ENCODE data around the gene APOC3. TPM values are rescaled to one million over a fixed set of nuclear protein-coding genes. Genes with fewer than 3 reads are reported as not detected.

APOC3 gene
- total and polyA plus RNA-seq, 9 of the 15 experiments (the other 6 are each of a cell fraction or from before 2014, with no cell fraction given), result 1.1 TPM; not detected in 8

GRCh38 chr11:116852261-116853031, 22.7 kb downstream of the APOC3 start (continued):
- TF ChIP-seq, protein P1, sequence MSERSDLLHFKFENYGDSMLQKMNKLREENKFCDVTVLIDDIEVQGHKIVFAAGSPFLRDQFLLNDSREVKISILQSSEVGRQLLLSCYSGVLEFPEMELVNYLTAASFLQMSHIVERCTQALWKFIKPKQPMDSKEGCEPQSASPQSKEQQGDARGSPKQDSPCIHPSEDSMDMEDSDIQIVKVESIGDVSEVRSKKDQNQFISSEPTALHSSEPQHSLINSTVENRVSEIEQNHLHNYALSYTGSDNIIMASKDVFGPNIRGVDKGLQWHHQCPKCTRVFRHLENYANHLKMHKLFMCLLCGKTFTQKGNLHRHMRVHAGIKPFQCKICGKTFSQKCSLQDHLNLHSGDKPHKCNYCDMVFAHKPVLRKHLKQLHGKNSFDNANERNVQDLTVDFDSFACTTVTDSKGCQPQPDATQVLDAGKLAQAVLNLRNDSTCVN (CRISPR knock-in tag; IDR thresholded peaks at IDR 0.05), result no peak
- TF ChIP-seq, protein P2, sequence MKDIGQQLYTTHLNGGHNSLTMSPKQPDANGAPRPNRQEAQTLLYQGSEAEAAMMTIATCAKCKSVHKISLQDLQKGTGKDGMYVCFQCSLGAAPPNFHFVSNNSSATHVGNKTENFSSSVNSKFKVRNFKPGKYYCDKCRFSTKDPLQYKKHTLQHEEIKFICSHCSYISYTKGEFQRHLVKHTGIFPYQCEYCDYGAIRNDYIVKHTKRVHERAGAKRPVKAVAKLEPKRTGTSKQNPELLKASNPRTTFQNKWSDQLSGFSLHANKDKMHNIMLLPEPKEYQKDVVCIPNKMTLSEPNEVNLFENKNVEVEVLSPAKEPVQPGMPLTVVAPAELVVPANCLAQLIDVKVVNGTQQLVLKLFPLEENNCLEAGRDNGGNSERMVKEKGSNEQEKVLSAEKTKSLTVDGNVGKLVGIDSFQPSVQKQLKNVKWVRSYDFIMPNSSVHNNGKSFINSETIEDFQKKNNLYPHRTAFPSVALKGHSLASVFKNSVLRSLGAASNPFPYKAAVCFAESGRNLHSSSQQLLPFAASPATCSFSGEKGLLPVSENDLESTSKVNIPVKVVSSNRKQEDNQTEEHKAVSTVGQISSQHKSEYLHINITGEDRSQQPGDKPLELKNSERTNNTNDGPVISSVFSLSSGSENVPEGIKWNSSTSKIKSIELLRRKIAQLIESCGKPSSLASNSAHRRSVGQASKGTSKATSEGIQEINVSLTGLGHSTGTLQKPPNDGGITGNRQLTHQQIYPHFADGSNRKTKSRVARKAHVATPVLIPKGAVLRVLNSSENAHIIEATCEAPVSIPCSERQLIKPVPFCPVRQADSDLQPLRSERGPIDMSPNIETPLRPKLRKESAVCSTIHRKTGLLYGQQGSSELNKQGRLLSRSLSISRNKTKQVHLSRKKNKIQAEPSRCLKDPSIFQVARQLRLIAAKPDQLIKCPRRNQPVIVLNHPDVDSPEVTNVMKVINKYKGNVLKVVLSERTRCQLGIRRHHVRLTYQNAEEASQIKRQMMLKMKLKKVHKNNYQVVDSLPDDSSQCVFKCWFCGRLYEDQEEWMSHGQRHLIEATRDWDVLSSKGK (CRISPR knock-in tag; IDR thresholded peaks at IDR 0.05), result no peak
- TF ChIP-seq ZNF395 (CRISPR knock-in tag; IDR thresholded peaks at IDR 0.05) (no peak), TRIM24 (IDR thresholded peaks at IDR 0.05) (no peak), ZBTB17 (CRISPR knock-in tag; IDR thresholded peaks at IDR 0.05) (no peak), MECOM (CRISPR knock-in tag; IDR thresholded peaks at IDR 0.05) (no peak), CREB5 (CRISPR knock-in tag; IDR thresholded peaks at IDR 0.05) (no peak), ZNF584 (CRISPR knock-in tag; IDR thresholded peaks at IDR 0.05; ENCODE audit: low read depth) (no peak), CXXC5 (CRISPR knock-in tag; IDR thresholded peaks at IDR 0.05) (no peak), MCM7 (IDR thresholded peaks at IDR 0.05) (no peak), RNF2 (IDR thresholded peaks at IDR 0.05) (no peak), C11orf30 (IDR thresholded peaks at IDR 0.05; ENCODE audit: low read depth) (peak; percentile 74), DDX20 (tag; IDR thresholded peaks at IDR 0.05; ENCODE audit: low read depth) (no peak), NFE2 (IDR thresholded peaks at IDR 0.05; ENCODE audit: low read depth) (peak; percentile 23; the same call in 1 of the 2 replicates), NCOA2 (IDR thresholded peaks at IDR 0.05; ENCODE audit: partially characterized antibody in 2 of 2) (no peak), ATF6 (CRISPR knock-in tag; IDR thresholded peaks at IDR 0.05) (no peak)
- TF ChIP-seq, protein P3, sequence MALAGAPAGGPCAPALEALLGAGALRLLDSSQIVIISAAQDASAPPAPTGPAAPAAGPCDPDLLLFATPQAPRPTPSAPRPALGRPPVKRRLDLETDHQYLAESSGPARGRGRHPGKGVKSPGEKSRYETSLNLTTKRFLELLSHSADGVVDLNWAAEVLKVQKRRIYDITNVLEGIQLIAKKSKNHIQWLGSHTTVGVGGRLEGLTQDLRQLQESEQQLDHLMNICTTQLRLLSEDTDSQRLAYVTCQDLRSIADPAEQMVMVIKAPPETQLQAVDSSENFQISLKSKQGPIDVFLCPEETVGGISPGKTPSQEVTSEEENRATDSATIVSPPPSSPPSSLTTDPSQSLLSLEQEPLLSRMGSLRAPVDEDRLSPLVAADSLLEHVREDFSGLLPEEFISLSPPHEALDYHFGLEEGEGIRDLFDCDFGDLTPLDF (CRISPR knock-in tag; IDR thresholded peaks at IDR 0.05), result no peak

Data from K562 (cell line).